ENCODE measurements around the gene BID. TPM values are rescaled to one million over a fixed set of nuclear protein-coding genes. Genes with fewer than 3 reads are reported as not detected.

Gene BID
- total and polyA plus RNA-seq, 10 of the 15 experiments (the other 5 are each of a cell fraction or from before 2014, with no cell fraction given): 7.9 to 241 (median 136) TPM

- no peak for TF ChIP-seq TCF7 (IDR thresholded peaks at IDR 0.05; ENCODE audit: borderline replicate concordance)
- peak; percentile 94 for TF ChIP-seq MTA2 (IDR thresholded peaks at IDR 0.05; ENCODE audit: low read depth)
- no peak for TF ChIP-seq FOXM1 (IDR thresholded peaks at IDR 0.05; ENCODE audit: low read depth, low read length)
- no peak for TF ChIP-seq REST (IDR thresholded peaks at IDR 0.05; ENCODE audit: low read depth, low read length)
- TF ChIP-seq CREB1 (IDR thresholded peaks at IDR 0.05; ENCODE audit: low read depth): 0 out of 2 replicates have a peak, but pooled peaks have one; percentile 23
- peak; percentile 94 for TF ChIP-seq SMARCA5 (IDR thresholded peaks at IDR 0.05)
Observed at GRCh38 chr22:17705951-17706900, 68.0 kb downstream of the BID start (continued).

- Histone ChIP-seq H2AFZ (ENCODE audit: control insufficient read depth, low read depth, low read length) (no peak overlapping the region), H3K27me3 (replicated peaks in 1 of 2; ENCODE audit: control insufficient read depth in 2 of 2, insufficient read depth in 2 of 2, low read length in 1 of 2) (no peaks in the 10 kb centered on the region), H4K20me1 (ENCODE audit: control insufficient read depth, insufficient read depth) (no peaks in the 10 kb centered on the region), H3K79me2 (ENCODE audit: control insufficient read depth, insufficient read depth, low read length) (peaks cover 5% of the 10 kb centered on the region), H3K4me3 (no peak overlapping the region), H3K27ac (ENCODE audit: control insufficient read depth, insufficient read depth) (peak overlapping the region; percentile 85), H3K36me3 (ENCODE audit: control insufficient read depth in 2 of 2, insufficient read depth in 2 of 2, low read length in 1 of 2) (peaks cover 0 to 2% of the 10 kb centered on the region in 2 experiments; a peak in 1 of 4 replicates), H3K9ac (ENCODE audit: control insufficient read depth, insufficient read depth, low read length) (no peak overlapping the region), H3K4me1 (ENCODE audit: control insufficient read depth, insufficient read depth, low read length) (peaks cover 8% of the 10 kb centered on the region), H3K9me3 (replicated peaks; ENCODE audit: control insufficient read depth, insufficient read depth, low read length) (no peaks in the 10 kb centered on the region), H3K4me2 (ENCODE audit: control insufficient read depth, insufficient read depth) (peak overlapping the region; percentile 1; the same call in 1 of the 2 replicates)
- ChIA-PET POLR2A (interaction anchor here (0.6 kb wide), 1 partner anchor 333 kb away, joined by 10 read pairs; no protein-coding TSS in a partner anchor), CTCF (no interaction called here), RAD21 (ENCODE audit: unreplicated experiment) (interaction anchor here (2.2 kb wide), 1 partner anchor 74 kb away, joined by 7 read pairs; no protein-coding TSS in a partner anchor), SMC1A (ENCODE audit: uncharacterized antibody, unreplicated experiment) (interaction anchor here (1.2 to 1.7 kb wide), 2 partner anchors 29 to 371 kb away, joined by 3 read pairs; no protein-coding TSS in a partner anchor)
- intact Hi-C loops (cut with micrococcal nuclease; ENCODE audit: unreplicated experiment): loop anchor here (10.0 kb wide), 1 partner anchor 71 kb away; the partner anchor contains the start of gene BCL2L13
- no peak for ATAC-seq
- in situ Hi-C loops (cut with MboI): no loop called here
- no TSS peak for BruUV-seq (replicated peaks)
- FAIRE-seq: no peak
- WGBS (ENCODE audit: insufficient coverage, insufficient replicate concordance, low lambda C conversion rate, missing lambda C conversion rate): 98% methylated on average over 7 of the region's 7 CpGs
- DNase-seq (ENCODE audit: low read depth, low spot score): no peak
- TF ChIP-seq EZH2 (IDR thresholded peaks at IDR 0.05; ENCODE audit: borderline replicate concordance, control insufficient read depth, low read depth, low read length) (no peak), GABPA (IDR thresholded peaks at IDR 0.05; ENCODE audit: low read depth) (no peak), TBL1XR1 (IDR thresholded peaks at IDR 0.05; ENCODE audit: low read depth, low read length) (no peak), NRF1 (conservative IDR thresholded peaks at IDR 0.05; ENCODE audit: low read depth, low read length) (no peak), YBX1 (IDR thresholded peaks at IDR 0.05) (no peak)
- TF ChIP-seq, protein P1, sequence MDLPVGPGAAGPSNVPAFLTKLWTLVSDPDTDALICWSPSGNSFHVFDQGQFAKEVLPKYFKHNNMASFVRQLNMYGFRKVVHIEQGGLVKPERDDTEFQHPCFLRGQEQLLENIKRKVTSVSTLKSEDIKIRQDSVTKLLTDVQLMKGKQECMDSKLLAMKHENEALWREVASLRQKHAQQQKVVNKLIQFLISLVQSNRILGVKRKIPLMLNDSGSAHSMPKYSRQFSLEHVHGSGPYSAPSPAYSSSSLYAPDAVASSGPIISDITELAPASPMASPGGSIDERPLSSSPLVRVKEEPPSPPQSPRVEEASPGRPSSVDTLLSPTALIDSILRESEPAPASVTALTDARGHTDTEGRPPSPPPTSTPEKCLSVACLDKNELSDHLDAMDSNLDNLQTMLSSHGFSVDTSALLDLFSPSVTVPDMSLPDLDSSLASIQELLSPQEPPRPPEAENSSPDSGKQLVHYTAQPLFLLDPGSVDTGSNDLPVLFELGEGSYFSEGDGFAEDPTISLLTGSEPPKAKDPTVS (IDR thresholded peaks at IDR 0.05; ENCODE audit: low read depth, low read length): no peak
Observed at GRCh38 chr22:17705546-17705945, 68.7 kb downstream of the BID start.

Measured in GM12878 (cell line).